ENCODE data around the gene SYTL4. TPM values are rescaled to one million over a fixed set of nuclear protein-coding genes. Genes with fewer than 3 reads are reported as not detected.

The SYTL4 gene
- total RNA-seq, 1 donor = 5.1 TPM

- no peak overlapping the region for H3K4me3 ChIP-seq (ENCODE audit: low read depth, low read length)
- no peak for DNase-seq (ENCODE audit: low read depth)
- TF ChIP-seq CTCF (IDR thresholded peaks at IDR 0.05; ENCODE audit: insufficient read depth, low read length) = no peak
Measured at GRCh38 chrX:100717363-100717762, 14.6 kb downstream of the SYTL4 start.

GRCh38 chrX:100710816-100711215 is 21.1 kb downstream of the SYTL4 start:
- no peak for TF ChIP-seq CTCF (IDR thresholded peaks at IDR 0.05; ENCODE audit: insufficient read depth, low read length)

GRCh38 chrX:100704581-100705203 is 27.2 kb downstream of the SYTL4 start:
- no peak for TF ChIP-seq CTCF (IDR thresholded peaks at IDR 0.05; ENCODE audit: insufficient read depth, low read length)
- no peak for DNase-seq (ENCODE audit: low read depth)
- H3K4me3 ChIP-seq (ENCODE audit: low read depth, low read length) = no peak overlapping the region

More at GRCh38 chrX:100710816-100711215, 21.1 kb downstream of the SYTL4 start:
- H3K4me3 ChIP-seq (ENCODE audit: low read depth, low read length) = no peak overlapping the region
- no peak for DNase-seq (ENCODE audit: low read depth)

DNA sequence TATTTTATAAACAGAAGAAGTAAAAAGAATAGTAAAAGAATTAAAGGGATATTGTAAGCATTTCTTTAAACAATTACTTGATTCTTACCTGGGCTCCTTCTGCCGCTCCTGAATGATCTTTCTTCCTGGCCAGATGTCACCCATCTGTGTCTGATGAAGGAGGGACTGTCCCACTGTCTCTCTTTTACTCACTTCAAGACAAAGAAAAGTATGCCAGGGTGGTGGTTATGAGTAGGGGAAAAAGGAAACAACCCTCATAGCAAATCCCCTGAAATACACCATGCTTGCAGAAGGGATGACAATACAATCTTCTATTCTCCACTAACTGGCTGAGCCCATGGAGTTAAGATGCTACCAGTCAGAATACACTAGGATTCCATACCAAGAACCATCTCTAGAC is 31.1 kb downstream of the SYTL4 start:
- TF ChIP-seq CTCF (IDR thresholded peaks at IDR 0.05; ENCODE audit: insufficient read depth, low read length) = no peak
- no peak for DNase-seq (ENCODE audit: low read depth)
- no peak overlapping the region for H3K4me3 ChIP-seq (ENCODE audit: low read depth, low read length)

- DNase-seq (ENCODE audit: low read depth) = no peak
- no peak for TF ChIP-seq CTCF (IDR thresholded peaks at IDR 0.05; ENCODE audit: insufficient read depth, low read length)
- H3K4me3 ChIP-seq (ENCODE audit: low read depth, low read length) = no peak overlapping the region
Measured at GRCh38 chrX:100698551-100698950, 33.4 kb downstream of the SYTL4 start.

GRCh38 chrX:100696699-100697351 is 35.1 kb downstream of the SYTL4 start:
- no peak overlapping the region for H3K4me3 ChIP-seq (ENCODE audit: low read depth, low read length)
- no peak for TF ChIP-seq CTCF (IDR thresholded peaks at IDR 0.05; ENCODE audit: insufficient read depth, low read length)
- no peak for DNase-seq (ENCODE audit: low read depth)
